Endothelial cell of umbilical vein (primary cell): ENCODE measurements around the gene EPAS1. TPM values are rescaled to one million over a fixed set of nuclear protein-coding genes. Genes with fewer than 3 reads are reported as not detected.

Source experiments
- BruUV-seq: library from RNA; stranded (reverse); fragments of 400-500 nt; replicated peaks from 2 replicates; lab custom pipeline; 2021; lab: Mats Ljungman, UMichigan
- CTCF ChIA-PET: fragments of 300-600, 350-600 bp; sonication (Branson Sonifier 250); formaldehyde crosslinking; loops from one replicate; lab custom pipeline; 2021; ENCODE audit warnings: antibody characterized with exemption, inconsistent platforms; lab: Charles Lee
- POLR2A ChIA-PET: fragments of 300-600, 350-600 bp; sonication (Branson Sonifier 250); formaldehyde crosslinking; loops from one replicate; lab custom pipeline; 2021; ENCODE audit warnings: antibody characterized with exemption, inconsistent platforms; lab: Charles Lee
- DNase-seq: peaks from one replicate; pipeline ENCODE4 v3.0.0-alpha.2; 2011; ENCODE audit warnings: low read depth, low spot score
- FAIRE-seq: peaks from 2 replicates; lab custom pipeline; 2011; peaks lifted over from hg19 to GRCh38; lab: Jason Lieb, UNC
- H2AFZ ChIP-seq: 2 replicates; pipeline ENCODE4 v1.6.0; 2012; ENCODE audit warnings: low read depth, low read length, control low read depth, inconsistent platforms
- H3K27ac ChIP-seq: 2 replicates; pipeline ENCODE4 v1.5.1; 2011; ENCODE audit warnings: low read depth, mild to moderate bottlenecking, control low read depth, low read length, moderate library complexity; ENCODE audit not compliant: insufficient read depth
- H3K27me3 ChIP-seq, 2 experiments: 2 replicates each; pipeline versions ENCODE4 v1.6.0 to v1.6.1; 2011; ENCODE audit warnings: low read length in 2 of 2, mixed read lengths in 1 of 2; ENCODE audit not compliant: control insufficient read depth in 2 of 2, insufficient read depth in 2 of 2
- H3K36me3 ChIP-seq, 2 experiments: 2 replicates in 1 of 2; 3 replicates in 1 of 2; pipeline ENCODE4 v1.5.1; 2011; ENCODE audit warnings: low read length in 2 of 2, mild to moderate bottlenecking in 1 of 2, moderate library complexity in 1 of 2; ENCODE audit not compliant: control insufficient read depth in 2 of 2, insufficient read depth in 2 of 2; ENCODE audit errors: extremely low read depth in 1 of 2
- H3K4me1 ChIP-seq: 3 replicates; pipeline ENCODE4 v1.5.1; 2011; ENCODE audit warnings: mild to moderate bottlenecking, low read length; ENCODE audit not compliant: control insufficient read depth, insufficient read depth; ENCODE audit errors: extremely low read depth
- H3K4me2 ChIP-seq: 2 replicates; pipeline ENCODE4 v1.6.1; 2011; ENCODE audit warnings: low read length, control low read depth, mixed read lengths; ENCODE audit not compliant: insufficient read depth
- H3K4me3 ChIP-seq, 3 experiments: fragments of 200-600 bp in 1 of 3; sonication (generic), shearing (Covaris generic) in 1 of 3; replicated peaks in 1 of 3; 2 replicates each; pipeline ENCODE4 v1.5.1; 2011 to 2016; ENCODE audit warnings: control low read depth in 3 of 3, low read length in 3 of 3, mild to moderate bottlenecking in 2 of 3, inconsistent platforms in 1 of 3, low read depth in 1 of 3, moderate library complexity in 1 of 3; ENCODE audit not compliant: insufficient read depth in 1 of 3
- H3K79me2 ChIP-seq: 2 replicates; pipeline ENCODE4 v1.6.0; 2012; ENCODE audit warnings: low read length, inconsistent platforms; ENCODE audit not compliant: control insufficient read depth, insufficient read depth
- H3K9ac ChIP-seq: replicated peaks from 2 replicates; pipeline ENCODE3; 2011; ENCODE audit warnings: low read length, control low read depth; ENCODE audit not compliant: insufficient read depth; ENCODE audit errors: extremely low read depth
- H3K9me1 ChIP-seq: replicated peaks from 3 replicates; pipeline ENCODE4 v1.6.0; 2011; ENCODE audit warnings: mild to moderate bottlenecking, low read length; ENCODE audit not compliant: control insufficient read depth, insufficient read depth; ENCODE audit errors: extremely low read depth
- H3K9me3 ChIP-seq: replicated peaks from 2 replicates; pipeline ENCODE4 v1.5.1; 2012; ENCODE audit warnings: low read length, inconsistent platforms; ENCODE audit not compliant: control insufficient read depth, insufficient read depth
- H4K20me1 ChIP-seq: replicated peaks from 2 replicates; pipeline ENCODE3; 2011; ENCODE audit warnings: mild to moderate bottlenecking, low read length; ENCODE audit not compliant: control insufficient read depth, insufficient read depth; ENCODE audit errors: extremely low read depth
- CTCF ChIP-seq, 2 donors: IDR thresholded peaks; 1 replicate in 1 of 2; 2 replicates in 1 of 2; pipeline ENCODE4 v1.5.1; 2011; ENCODE audit warnings: low read length in 2 of 2, mild to moderate bottlenecking in 2 of 2, moderate library complexity in 2 of 2, control low read depth in 1 of 2, inconsistent platforms in 1 of 2, low read depth in 1 of 2; ENCODE audit not compliant: insufficient read depth in 1 of 2; ENCODE audit errors: extremely low read depth in 1 of 2
- EZH2 ChIP-seq: IDR thresholded peaks from 2 replicates; pipeline ENCODE4 v1.6.1; 2012; ENCODE audit warnings: borderline replicate concordance, low read depth, mild to moderate bottlenecking, moderate library complexity, low read length, inconsistent platforms; ENCODE audit not compliant: severe bottlenecking
- FOS ChIP-seq: IDR thresholded peaks from 2 replicates; pipeline ENCODE4 v1.6.1; 2011; ENCODE audit warnings: mild to moderate bottlenecking, low read length, moderate library complexity, borderline replicate concordance; ENCODE audit not compliant: insufficient read depth
- GATA2 ChIP-seq: IDR thresholded peaks from 2 replicates; pipeline ENCODE4 v1.7.0; 2011; ENCODE audit warnings: low read depth, mild to moderate bottlenecking, moderate library complexity, mixed read lengths, low read length; ENCODE audit not compliant: insufficient read length, insufficient read depth
- JUN ChIP-seq: IDR thresholded peaks from 2 replicates; pipeline ENCODE4 v1.6.1; 2011; ENCODE audit warnings: borderline replicate concordance, low read depth; ENCODE audit not compliant: insufficient read length, insufficient read depth
- MAX ChIP-seq: IDR thresholded peaks from 2 replicates; pipeline ENCODE4 v1.6.1; 2011; ENCODE audit not compliant: insufficient read depth, insufficient read length
- MYC ChIP-seq: IDR thresholded peaks from one replicate; pipeline ENCODE4 v1.6.1; 2011; ENCODE audit warnings: mild to moderate bottlenecking, low read depth, low read length
- POLR2A ChIP-seq: IDR thresholded peaks from 2 replicates; pipeline ENCODE4 v1.6.1; 2012; ENCODE audit warnings: low read depth, mild to moderate bottlenecking, control low read depth, low read length
- POLR2AphosphoS5 ChIP-seq: IDR thresholded peaks from 2 replicates; pipeline ENCODE4 v1.6.1; 2012; ENCODE audit warnings: low read depth, mild to moderate bottlenecking, control low read depth, low read length, moderate library complexity; ENCODE audit not compliant: insufficient read depth
- dilution Hi-C: fragments of 300-500 bp; cut with MboI; formaldehyde crosslinking; loops from one replicate; pipeline ENCODE4 v1.15.0; 2019; ENCODE audit warnings: low sequenced_read_pairs; ENCODE audit not compliant: extremely low pct_ligation_motif_present
- intact Hi-C: fragments of 100-400 bp; cut with micrococcal nuclease; formaldehyde crosslinking; loops from one replicate; pipeline ENCODE4 v1.10.0; 2022
- polyA plus RNA-seq, 4 experiments: library from polyadenylated mRNA; depleted of rRNA in 3 of 4; stranded (reverse) in 3 of 4; unstranded in 1 of 4; fragments of >200 nt; gene quantifications; 2 replicates each; pipeline versions ENCODE4 v1.2.1 to v1.2.3, GENCODE V29; 2011 to 2012; ENCODE audit warnings: missing spikeins in 1 of 4
- total RNA-seq: library from RNA; stranded (reverse); gene quantifications from 2 replicates; pipeline ENCODE4 v1.2.3, GENCODE V29; 2021

EPAS1 gene
- total and polyA plus RNA-seq, 2 donors (not counting 3 experiments of a cell fraction or from before 2014, with no cell fraction given), result 229 to 374 TPM

- Histone ChIP-seq H3K9me3 (no peaks in the 10 kb centered on the region), H4K20me1 (no peaks in the 10 kb centered on the region), H3K27me3 (peaks cover 0 to 2% of the 10 kb centered on the region in 2 experiments), H2AFZ (no peak overlapping the region), H3K4me2 (no peak overlapping the region), H3K27ac (no peak overlapping the region), H3K9ac (no peak overlapping the region), H3K4me1 (no peaks in the 10 kb centered on the region), H3K79me2 (no peaks in the 10 kb centered on the region), H3K4me3 (no peak overlapping the region), H3K9me1 (no peaks in the 10 kb centered on the region), H3K36me3 (no peaks in the 10 kb centered on the region)
- no TSS peak for BruUV-seq
- intact Hi-C loops (no loop called here), dilution Hi-C loops (no loop called here)
- no peak for FAIRE-seq
- TF ChIP-seq EZH2 (no peak), MYC (no peak), JUN (no peak), POLR2AphosphoS5 (no peak), POLR2A (no peak), MAX (no peak), GATA2 (no peak), FOS (no peak), CTCF (IDR thresholded peaks at IDR 0.05; ENCODE audit: extremely low read depth in 1 of 2, insufficient read depth in 1 of 2, low read depth in 1 of 2, low read length in 2 of 2) (no peak)
- DNase-seq, result no peak
- ChIA-PET CTCF (no interaction called here), POLR2A (no interaction called here)
Observed at GRCh38 chr2:46407852-46408455, 110.7 kb downstream of the EPAS1 start.
